ENCODE data around the gene BFSP1.

DNA sequence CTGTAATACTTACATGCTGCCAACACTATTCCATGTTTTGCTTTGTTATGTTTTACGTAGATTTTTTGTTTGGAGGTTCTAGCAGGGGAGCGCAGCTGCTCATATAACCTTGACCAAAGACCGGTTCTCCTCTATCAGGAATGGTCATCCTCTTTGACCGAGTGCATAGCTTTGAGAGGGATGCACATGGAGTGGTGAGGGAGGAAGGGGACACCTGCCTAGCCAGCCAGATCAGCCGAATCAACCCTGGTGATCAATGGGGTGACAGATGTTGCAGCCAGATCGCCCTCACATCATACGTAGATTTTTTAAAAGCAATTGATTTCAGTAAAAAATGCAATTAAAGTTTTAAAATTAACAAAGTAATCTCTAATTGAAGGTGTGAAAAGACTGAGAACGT lies 45.0 kb upstream of the BFSP1 start:
- TF ChIP-seq ZFP3 (CRISPR knock-in tag; IDR thresholded peaks at IDR 0.05) (no peak), BACH2 (CRISPR knock-in tag; IDR thresholded peaks at IDR 0.05; ENCODE audit: borderline replicate concordance) (no peak), TCF4 (CRISPR knock-in tag; IDR thresholded peaks at IDR 0.05; ENCODE audit: borderline replicate concordance) (no peak), GLIS3 (CRISPR knock-in tag; IDR thresholded peaks at IDR 0.05) (no peak), TSHZ2 (CRISPR knock-in tag; IDR thresholded peaks at IDR 0.05) (no peak), RARB (CRISPR knock-in tag; IDR thresholded peaks at IDR 0.05) (no peak)

Measured in SK-N-SH treated with all-trans-retinoic acid at 6 μM for 48 hours (cell line).